Astrocyte (in vitro differentiated cells and primary cell): ENCODE results near the gene TMEM45A. TPM values are rescaled to one million over a fixed set of nuclear protein-coding genes. Genes with fewer than 3 reads are reported as not detected.
A peak's percentile ranks its signal among the peaks of the same experiment; 100 is the strongest.

Experiments used
- DNase-seq: peaks from one replicate; pipeline ENCODE4 v3.0.0-alpha.2; 2010; ENCODE audit warnings: low read depth
- FAIRE-seq: peaks from 2 replicates; lab custom pipeline; 2011; peaks lifted over from hg19 to GRCh38; lab: Jason Lieb, UNC
- H2AFZ ChIP-seq: 2 replicates; pipeline ENCODE4 v1.6.0; 2012; ENCODE audit warnings: low read depth, low read length, inconsistent platforms
- H3K27ac ChIP-seq: 2 replicates; pipeline ENCODE4 v1.5.1; 2011; ENCODE audit warnings: low read depth, low read length, inconsistent platforms
- H3K27me3 ChIP-seq: 2 replicates; pipeline ENCODE4 v1.6.0; 2011; ENCODE audit warnings: low read length, inconsistent platforms; ENCODE audit not compliant: insufficient read depth
- H3K36me3 ChIP-seq: 2 replicates; pipeline ENCODE4 v1.5.1; 2011; ENCODE audit warnings: low read length, inconsistent platforms; ENCODE audit not compliant: insufficient read depth
- H3K4me1 ChIP-seq: 2 replicates; pipeline ENCODE4 v1.5.1; 2011; ENCODE audit warnings: low read length, inconsistent platforms; ENCODE audit not compliant: insufficient read depth
- H3K4me2 ChIP-seq: 2 replicates; pipeline ENCODE4 v1.6.0; 2012; ENCODE audit warnings: low read length, inconsistent platforms
- H3K4me3 ChIP-seq: 2 replicates; pipeline ENCODE4 v1.5.1; 2011; ENCODE audit warnings: low read depth, mild to moderate bottlenecking, low read length, inconsistent platforms; ENCODE audit not compliant: insufficient read depth
- H3K79me2 ChIP-seq: 2 replicates; pipeline ENCODE4 v1.6.0; 2012; ENCODE audit warnings: mild to moderate bottlenecking, low read length, inconsistent platforms; ENCODE audit not compliant: insufficient read depth
- H3K9ac ChIP-seq: 2 replicates; pipeline ENCODE4 v1.6.0; 2012; ENCODE audit warnings: mild to moderate bottlenecking, low read length, inconsistent platforms
- H3K9me3 ChIP-seq: 2 replicates; pipeline ENCODE4 v1.5.1; 2012; ENCODE audit warnings: low read depth, mild to moderate bottlenecking, low read length, inconsistent platforms; ENCODE audit not compliant: insufficient read depth
- H4K20me1 ChIP-seq: 2 replicates; pipeline ENCODE4 v1.6.0; 2012; ENCODE audit warnings: low read length, inconsistent platforms; ENCODE audit not compliant: insufficient read depth
- H3K27ac Mint-ChIP-seq: one replicate; pipeline ENCODE4 v1.8.0; 2021; ENCODE audit warnings: mild to moderate bottlenecking, mixed read lengths; ENCODE audit not compliant: unreplicated experiment
- H3K27me3 Mint-ChIP-seq: one replicate; pipeline ENCODE4 v1.8.0; 2021; ENCODE audit warnings: low read depth, mixed read lengths; ENCODE audit not compliant: unreplicated experiment
- H3K36me3 Mint-ChIP-seq: one replicate; pipeline ENCODE4 v1.8.0; 2021; ENCODE audit warnings: low read depth, mixed read lengths; ENCODE audit not compliant: unreplicated experiment
- H3K4me1 Mint-ChIP-seq: one replicate; pipeline ENCODE4 v1.8.0; 2021; ENCODE audit warnings: low read depth, mixed read lengths; ENCODE audit not compliant: unreplicated experiment
- H3K4me3 Mint-ChIP-seq: one replicate; pipeline ENCODE4 v1.8.0; 2021; ENCODE audit warnings: mild to moderate bottlenecking, moderate library complexity, mixed read lengths; ENCODE audit not compliant: unreplicated experiment
- H3K9me3 Mint-ChIP-seq: one replicate; pipeline ENCODE4 v1.8.0; 2021; ENCODE audit warnings: mild to moderate bottlenecking, mixed read lengths; ENCODE audit not compliant: unreplicated experiment
- EZH2 ChIP-seq: IDR thresholded peaks from 2 replicates; pipeline ENCODE4 v1.6.1; 2012; ENCODE audit warnings: mild to moderate bottlenecking, low read length, inconsistent platforms; ENCODE audit not compliant: insufficient read depth
- total RNA-seq: library from RNA; stranded (reverse); gene quantifications from 2 replicates; pipeline ENCODE4 v1.2.1, GENCODE V29; 2021
- TF ChIP-seq, protein P1 (sequence below): IDR thresholded peaks from 2 replicates; pipeline ENCODE4 v1.5.1; 2011; ENCODE audit warnings: low read depth, mild to moderate bottlenecking, inconsistent platforms, low read length, moderate library complexity; ENCODE audit not compliant: insufficient read depth

Gene TMEM45A
- total RNA-seq, 1 donor from 2014 or later = 35.5 TPM

DNA sequence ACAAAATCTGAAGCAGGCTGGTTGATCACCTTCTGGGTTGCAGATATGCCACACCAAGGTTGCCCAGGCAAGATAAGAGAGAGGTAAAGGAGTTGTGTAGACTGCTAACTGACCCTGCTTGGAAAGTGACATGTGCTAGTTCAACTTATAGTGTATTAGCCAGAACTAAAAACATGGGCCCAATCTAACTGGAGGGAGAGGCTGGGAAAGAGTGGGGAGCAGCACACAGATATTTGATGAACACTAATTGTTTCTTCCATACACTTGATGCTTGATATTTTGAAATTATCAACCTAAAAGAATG, 61.9 kb downstream of the TMEM45A start:
- H4K20me1 ChIP-seq = no peaks in the 10 kb centered on the region
- peaks cover 4% of the 10 kb centered on the region for H3K4me1 Mint-ChIP-seq
- H3K27ac Mint-ChIP-seq = no peak overlapping the region
- no peak overlapping the region for H3K27ac ChIP-seq
- TF ChIP-seq, protein P1, sequence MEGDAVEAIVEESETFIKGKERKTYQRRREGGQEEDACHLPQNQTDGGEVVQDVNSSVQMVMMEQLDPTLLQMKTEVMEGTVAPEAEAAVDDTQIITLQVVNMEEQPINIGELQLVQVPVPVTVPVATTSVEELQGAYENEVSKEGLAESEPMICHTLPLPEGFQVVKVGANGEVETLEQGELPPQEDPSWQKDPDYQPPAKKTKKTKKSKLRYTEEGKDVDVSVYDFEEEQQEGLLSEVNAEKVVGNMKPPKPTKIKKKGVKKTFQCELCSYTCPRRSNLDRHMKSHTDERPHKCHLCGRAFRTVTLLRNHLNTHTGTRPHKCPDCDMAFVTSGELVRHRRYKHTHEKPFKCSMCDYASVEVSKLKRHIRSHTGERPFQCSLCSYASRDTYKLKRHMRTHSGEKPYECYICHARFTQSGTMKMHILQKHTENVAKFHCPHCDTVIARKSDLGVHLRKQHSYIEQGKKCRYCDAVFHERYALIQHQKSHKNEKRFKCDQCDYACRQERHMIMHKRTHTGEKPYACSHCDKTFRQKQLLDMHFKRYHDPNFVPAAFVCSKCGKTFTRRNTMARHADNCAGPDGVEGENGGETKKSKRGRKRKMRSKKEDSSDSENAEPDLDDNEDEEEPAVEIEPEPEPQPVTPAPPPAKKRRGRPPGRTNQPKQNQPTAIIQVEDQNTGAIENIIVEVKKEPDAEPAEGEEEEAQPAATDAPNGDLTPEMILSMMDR = no peak
- no peak for TF ChIP-seq EZH2
- no peak for FAIRE-seq
- no peak overlapping the region for H3K4me2 ChIP-seq
- no peak overlapping the region for H3K9ac ChIP-seq
- peaks cover 6% of the 10 kb centered on the region for H3K9me3 Mint-ChIP-seq
- H3K27me3 Mint-ChIP-seq = no peaks in the 10 kb centered on the region
- no peak overlapping the region for H3K4me3 Mint-ChIP-seq
- no peaks in the 10 kb centered on the region for H3K9me3 ChIP-seq
- H3K27me3 ChIP-seq = no peaks in the 10 kb centered on the region
- H2AFZ ChIP-seq = no peak overlapping the region
- H3K4me1 ChIP-seq = no peaks in the 10 kb centered on the region
- no peak overlapping the region for H3K4me3 ChIP-seq
- H3K79me2 ChIP-seq = no peaks in the 10 kb centered on the region
- peaks cover 4% of the 10 kb centered on the region for H3K36me3 ChIP-seq
- H3K36me3 Mint-ChIP-seq = peaks cover 5% of the 10 kb centered on the region
- no peak for DNase-seq

DNA sequence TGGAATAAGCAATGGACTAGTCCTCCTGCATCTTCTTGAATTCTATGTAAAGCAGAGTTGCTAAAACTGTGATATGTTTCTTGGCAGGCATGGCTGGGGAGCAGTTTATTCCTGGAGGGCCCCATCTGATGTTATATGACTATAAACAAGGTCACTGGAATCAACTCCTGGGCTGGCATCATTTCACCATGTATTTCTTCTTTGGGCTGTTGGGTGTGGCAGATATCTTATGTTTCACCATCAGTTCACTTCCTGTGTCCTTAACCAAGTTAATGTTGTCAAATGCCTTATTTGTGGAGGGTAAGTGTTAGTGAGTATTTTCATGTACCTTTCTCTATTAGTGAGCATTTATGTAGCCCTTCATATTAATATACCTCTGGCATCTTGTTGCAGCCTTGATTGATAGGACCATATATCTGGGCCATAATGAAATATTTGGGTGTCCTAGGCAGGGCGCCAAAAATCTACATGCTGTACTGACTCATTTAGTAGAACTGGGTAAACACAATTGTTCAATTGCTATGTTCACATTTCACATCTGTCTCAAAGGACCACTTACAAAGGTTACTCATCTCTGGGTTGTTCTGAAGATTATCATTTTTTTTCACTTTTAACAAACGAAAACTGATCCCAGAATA, 64.4 kb downstream of the TMEM45A start:
- no peak overlapping the region for H3K4me3 Mint-ChIP-seq
- FAIRE-seq = no peak
- DNase-seq = peak; percentile 57
- Histone ChIP-seq H3K4me3 (no peak overlapping the region), H3K27ac (no peak overlapping the region), H3K27me3 (no peaks in the 10 kb centered on the region), H4K20me1 (no peaks in the 10 kb centered on the region), H3K4me2 (no peak overlapping the region), H3K36me3 (peaks cover 4% of the 10 kb centered on the region), H3K4me1 (no peaks in the 10 kb centered on the region), H2AFZ (no peak overlapping the region), H3K9ac (no peak overlapping the region), H3K9me3 (no peaks in the 10 kb centered on the region), H3K79me2 (no peaks in the 10 kb centered on the region)
- H3K27ac Mint-ChIP-seq = no peak overlapping the region
- H3K36me3 Mint-ChIP-seq = peaks cover 5% of the 10 kb centered on the region
- no peaks in the 10 kb centered on the region for H3K27me3 Mint-ChIP-seq
- peaks cover 4% of the 10 kb centered on the region for H3K9me3 Mint-ChIP-seq
- H3K4me1 Mint-ChIP-seq = peaks cover 10% of the 10 kb centered on the region
- TF ChIP-seq, protein P1 = no peak
- TF ChIP-seq EZH2 = no peak

DNA sequence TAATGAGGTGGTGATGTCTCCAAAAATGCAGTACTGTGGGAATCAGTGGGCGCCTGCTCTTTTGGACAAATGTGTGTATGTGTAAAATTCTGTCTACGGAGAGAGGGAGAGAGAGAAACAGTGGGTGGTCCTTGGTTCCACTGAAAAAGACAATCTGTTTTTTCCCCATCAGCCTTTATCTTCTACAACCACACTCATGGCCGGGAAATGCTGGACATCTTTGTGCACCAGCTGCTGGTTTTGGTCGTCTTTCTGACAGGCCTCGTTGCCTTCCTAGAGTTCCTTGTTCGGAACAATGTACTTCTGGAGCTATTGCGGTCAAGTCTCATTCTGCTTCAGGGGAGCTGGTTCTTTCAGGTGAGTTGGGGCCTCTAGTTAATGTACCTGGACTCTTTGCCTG, 65.8 kb downstream of the TMEM45A start:
- H3K4me1 ChIP-seq = no peaks in the 10 kb centered on the region
- no peaks in the 10 kb centered on the region for H3K9me3 ChIP-seq
- H2AFZ ChIP-seq = no peak overlapping the region
- H3K36me3 ChIP-seq = peaks cover 4% of the 10 kb centered on the region
- H3K4me2 ChIP-seq = no peak overlapping the region
- FAIRE-seq (no peak), DNase-seq (no peak)
- no peak overlapping the region for H3K27ac ChIP-seq
- Mint-ChIP-seq H3K36me3 (peaks cover 5% of the 10 kb centered on the region), H3K9me3 (peaks cover 2% of the 10 kb centered on the region), H3K27me3 (no peaks in the 10 kb centered on the region), H3K27ac (no peak overlapping the region), H3K4me1 (peaks cover 10% of the 10 kb centered on the region), H3K4me3 (no peak overlapping the region)
- no peaks in the 10 kb centered on the region for H3K27me3 ChIP-seq
- no peaks in the 10 kb centered on the region for H3K79me2 ChIP-seq
- no peak overlapping the region for H3K9ac ChIP-seq
- no peak overlapping the region for H3K4me3 ChIP-seq
- no peaks in the 10 kb centered on the region for H4K20me1 ChIP-seq
- TF ChIP-seq EZH2 = no peak
